IMR-90 (cell line): ENCODE results near the gene FADS2. TPM values are rescaled to one million over a fixed set of nuclear protein-coding genes. Genes with fewer than 3 reads are reported as not detected.

Experiments
- ATAC-seq: fragments of 200-7000 bp; cut with Tn5 transposase; 2 replicates; pipeline ENCODE4 v1.9.1; 2020; ENCODE audit warnings: low read depth, mild to moderate bottlenecking, moderate library complexity
- BruUV-seq: library from RNA; stranded (reverse); fragments of 400-500 nt; replicated peaks from 2 replicates; lab custom pipeline; 2021; lab: Mats Ljungman, UMichigan
- CTCF ChIA-PET: fragments of 300-600 bp; formaldehyde crosslinking; extraction: SDS; loops from one replicate; lab custom pipeline; 2021; ENCODE audit warnings: antibody characterized with exemption; lab: Yijun Ruan, JAX
- POLR2A ChIA-PET: fragments of 300-600 bp; sonication (Branson Sonifier 250); formaldehyde crosslinking; loops from one replicate; lab custom pipeline; 2022; ENCODE audit warnings: antibody characterized with exemption; ENCODE audit not compliant: unreplicated experiment; lab: Charles Lee
- DNase-seq: peaks from one replicate; pipeline ENCODE4 v3.0.0; 2013
- H2AFZ ChIP-seq: replicated peaks from 2 replicates; pipeline ENCODE3; 2013; ENCODE audit warnings: low read length, mild to moderate bottlenecking; ENCODE audit not compliant: poor library complexity
- H2AK5ac ChIP-seq: 2 replicates; pipeline ENCODE4 v1.6.1; 2013; ENCODE audit warnings: low read depth, low read length, inconsistent platforms
- H2AK9ac ChIP-seq: replicated peaks from 2 replicates; pipeline ENCODE3; 2013; ENCODE audit warnings: mild to moderate bottlenecking, low read depth, low read length, moderate library complexity; ENCODE audit not compliant: poor library complexity
- H2BK120ac ChIP-seq: 2 replicates; pipeline ENCODE4 v1.6.1; 2013; ENCODE audit warnings: low read depth, low read length, inconsistent platforms
- H2BK15ac ChIP-seq: 3 replicates; pipeline ENCODE4 v1.6.1; 2013; ENCODE audit warnings: low read depth, low read length, inconsistent platforms
- H2BK20ac ChIP-seq: 2 replicates; pipeline ENCODE4 v1.6.1; 2013; ENCODE audit warnings: low read depth, mild to moderate bottlenecking, inconsistent platforms, low read length, moderate library complexity
- H2BK5ac ChIP-seq: 2 replicates; pipeline ENCODE4 v1.6.1; 2013; ENCODE audit warnings: mild to moderate bottlenecking, low read depth, low read length, inconsistent platforms; ENCODE audit not compliant: poor library complexity, severe bottlenecking
- H3K14ac ChIP-seq: replicated peaks from 2 replicates; pipeline ENCODE4 v1.6.1; 2013; ENCODE audit warnings: low read depth, low read length, inconsistent platforms
- H3K18ac ChIP-seq: 2 replicates; pipeline ENCODE4 v1.6.1; 2013; ENCODE audit warnings: low read depth, low read length, control low read depth
- H3K23ac ChIP-seq: 2 replicates; pipeline ENCODE4 v1.6.1; 2013; ENCODE audit warnings: low read depth, low read length, inconsistent platforms
- H3K27ac ChIP-seq: 2 replicates; pipeline ENCODE4 v1.5.1; 2013; ENCODE audit warnings: mild to moderate bottlenecking, control low read depth, low read length; ENCODE audit not compliant: insufficient read depth
- H3K27me3 ChIP-seq: 2 replicates; pipeline ENCODE4 v1.6.1; 2013; ENCODE audit warnings: low read length; ENCODE audit not compliant: control insufficient read depth, insufficient read depth
- H3K36me3 ChIP-seq: 2 replicates; pipeline ENCODE4 v1.6.1; 2013; ENCODE audit warnings: low read length, mixed read lengths; ENCODE audit not compliant: control insufficient read depth, insufficient read depth
- H3K4ac ChIP-seq: 2 replicates; pipeline ENCODE4 v1.6.1; 2013; ENCODE audit warnings: low read depth, low read length, inconsistent platforms
- H3K4me1 ChIP-seq: 2 replicates; pipeline ENCODE4 v1.6.1; 2013; ENCODE audit warnings: low read length, mixed read lengths; ENCODE audit not compliant: control insufficient read depth, insufficient read depth
- H3K4me2 ChIP-seq: 2 replicates; pipeline ENCODE4 v1.6.1; 2013; ENCODE audit warnings: low read depth, mild to moderate bottlenecking, control low read depth, low read length, moderate library complexity
- H3K4me3 ChIP-seq: 2 replicates; pipeline ENCODE4 v1.5.1; 2013; ENCODE audit warnings: low read depth, mild to moderate bottlenecking, control low read depth, low read length, moderate library complexity; ENCODE audit not compliant: insufficient read depth
- H3K56ac ChIP-seq: 2 replicates; pipeline ENCODE4 v1.6.1; 2013; ENCODE audit warnings: low read length, inconsistent platforms; ENCODE audit not compliant: insufficient read depth; ENCODE audit errors: extremely low read depth
- H3K79me1 ChIP-seq, 2 experiments: 2 replicates each; pipeline ENCODE4 v1.6.1; 2013; ENCODE audit warnings: low read length in 2 of 2, inconsistent platforms in 1 of 2, low read depth in 1 of 2
- H3K9ac ChIP-seq: 2 replicates; pipeline ENCODE4 v1.6.1; 2013; ENCODE audit warnings: low read depth, low read length, control low read depth
- H3K9me1 ChIP-seq: 2 replicates; pipeline ENCODE4 v1.6.1; 2013; ENCODE audit warnings: low read length, inconsistent platforms; ENCODE audit not compliant: insufficient read depth
- H3K9me3 ChIP-seq: 2 replicates; pipeline ENCODE4 v1.6.1; 2013; ENCODE audit warnings: low read length; ENCODE audit not compliant: control insufficient read depth, insufficient read depth
- H4K20me1 ChIP-seq: 2 replicates; pipeline ENCODE4 v1.6.1; 2013; ENCODE audit warnings: low read length, inconsistent platforms; ENCODE audit not compliant: insufficient read depth
- H4K5ac ChIP-seq: 2 replicates; pipeline ENCODE4 v1.6.1; 2013; ENCODE audit warnings: mild to moderate bottlenecking, low read depth, low read length, control low read depth
- H4K8ac ChIP-seq, 2 experiments: 2 replicates each; pipeline ENCODE4 v1.6.1; 2013; ENCODE audit warnings: low read depth in 2 of 2, low read length in 2 of 2, control low read depth in 1 of 2, inconsistent platforms in 1 of 2
- H4K91ac ChIP-seq: 2 replicates; pipeline ENCODE4 v1.6.1; 2013; ENCODE audit warnings: low read depth, low read length, inconsistent platforms; ENCODE audit not compliant: insufficient read depth
- BHLHE40 ChIP-seq: fragments of 150-350 bp; IDR thresholded peaks from 2 replicates; pipeline ENCODE4 v1.6.1; 2016; ENCODE audit warnings: mild to moderate bottlenecking, low read depth, low read length
- CEBPB ChIP-seq: IDR thresholded peaks from 2 replicates; pipeline ENCODE4 v1.6.1; 2012; ENCODE audit warnings: low read depth, low read length, improper control_type of control experiment
- CHD1 ChIP-seq: IDR thresholded peaks from 2 replicates; pipeline ENCODE4 v1.6.1; 2012; ENCODE audit warnings: low read depth, low read length, improper control_type of control experiment
- FOS ChIP-seq: fragments of 150-350 bp; IDR thresholded peaks from 2 replicates; pipeline ENCODE4 v1.6.1; 2016; ENCODE audit warnings: low read depth, low read length
- MAZ ChIP-seq: IDR thresholded peaks from 2 replicates; pipeline ENCODE4 v1.6.1; 2012; ENCODE audit warnings: low read depth, mild to moderate bottlenecking, low read length, improper control_type of control experiment, moderate library complexity, borderline replicate concordance
- NFE2L2 ChIP-seq: fragments of 150-350 bp; IDR thresholded peaks from 2 replicates; pipeline ENCODE4 v1.6.1; 2016; ENCODE audit warnings: low read depth, mild to moderate bottlenecking, low read length
- POLR2A ChIP-seq: IDR thresholded peaks from 2 replicates; pipeline ENCODE4 v1.6.1; 2012; ENCODE audit warnings: mild to moderate bottlenecking, low read depth, low read length
- RAD21 ChIP-seq: IDR thresholded peaks from 2 replicates; pipeline ENCODE4 v1.6.1; 2012; ENCODE audit warnings: low read length, improper control_type of control experiment
- RCOR1 ChIP-seq: IDR thresholded peaks from 2 replicates; pipeline ENCODE4 v1.6.1; 2012; ENCODE audit warnings: mild to moderate bottlenecking, low read length, improper control_type of control experiment; ENCODE audit not compliant: insufficient replicate concordance
- RFX5 ChIP-seq: IDR thresholded peaks from 2 replicates; pipeline ENCODE4 v1.8.0; 2012; ENCODE audit warnings: low read depth, mild to moderate bottlenecking, low read length, moderate library complexity
- SMC3 ChIP-seq: fragments of 150-350 bp; IDR thresholded peaks from 2 replicates; pipeline ENCODE4 v1.6.1; 2016; ENCODE audit warnings: low read depth, mild to moderate bottlenecking, antibody characterized with exemption, low read length, moderate library complexity
- WGBS, 2 experiments: methylation state at CpG; one replicate each; pipeline versions ENCODE4 v1.1.5 to v1.1.7; 2013; ENCODE audit warnings: missing lambda C conversion rate in 2 of 2; ENCODE audit not compliant: insufficient read length in 1 of 2; ENCODE audit errors: extremely low coverage in 2 of 2; 5-methylcytosine and 5-hydroxymethylcytosine counted together
- dilution Hi-C: fragments of 300-500 bp; cut with HindIII; formaldehyde crosslinking; loops from one replicate; pipeline ENCODE4 v1.14.3; 2018; ENCODE audit warnings: low sequenced_read_pairs; ENCODE audit not compliant: unreplicated experiment
- in situ Hi-C: fragments of 300-500 bp; cut with MboI; formaldehyde crosslinking; loops from 3 replicates; pipeline ENCODE4 v1.14.3; 2019; ENCODE audit warnings: low sequenced_read_pairs, inconsistent platforms, mixed read lengths
- intact Hi-C: fragments of 100-400 bp; cut with micrococcal nuclease; formaldehyde crosslinking; loops from 2 replicates; pipeline ENCODE4 v1.10.0; 2022
- polyA plus RNA-seq, 3 experiments: library from polyadenylated mRNA; depleted of rRNA; stranded (reverse); fragments of >200 nt; gene quantifications; 2 replicates each; pipeline ENCODE4 v1.2.3, GENCODE V29; 2012; ENCODE audit warnings: low replicate concordance in 1 of 3
- total RNA-seq: library from RNA; depleted of rRNA; stranded (reverse); fragments of >200 nt; gene quantifications from 2 replicates; pipeline ENCODE4 v1.2.3, GENCODE V29; 2012
- TF ChIP-seq, protein P1 (sequence below): fragments of 150-350 bp; IDR thresholded peaks from 2 replicates; pipeline ENCODE4 v1.6.1; 2017; ENCODE audit warnings: mild to moderate bottlenecking, antibody characterized with exemption, low read length, low read depth
- TF ChIP-seq, protein P2 (sequence below): fragments of 150-350 bp; IDR thresholded peaks from 2 replicates; pipeline ENCODE4 v1.6.1; 2016; ENCODE audit warnings: low read depth, mild to moderate bottlenecking, low read length, moderate library complexity, borderline replicate concordance

The FADS2 gene
- total and polyA plus RNA-seq, 2 of the 4 experiments (the other 2 are of a cell fraction) = 33.3 to 88.4 TPM

DNA sequence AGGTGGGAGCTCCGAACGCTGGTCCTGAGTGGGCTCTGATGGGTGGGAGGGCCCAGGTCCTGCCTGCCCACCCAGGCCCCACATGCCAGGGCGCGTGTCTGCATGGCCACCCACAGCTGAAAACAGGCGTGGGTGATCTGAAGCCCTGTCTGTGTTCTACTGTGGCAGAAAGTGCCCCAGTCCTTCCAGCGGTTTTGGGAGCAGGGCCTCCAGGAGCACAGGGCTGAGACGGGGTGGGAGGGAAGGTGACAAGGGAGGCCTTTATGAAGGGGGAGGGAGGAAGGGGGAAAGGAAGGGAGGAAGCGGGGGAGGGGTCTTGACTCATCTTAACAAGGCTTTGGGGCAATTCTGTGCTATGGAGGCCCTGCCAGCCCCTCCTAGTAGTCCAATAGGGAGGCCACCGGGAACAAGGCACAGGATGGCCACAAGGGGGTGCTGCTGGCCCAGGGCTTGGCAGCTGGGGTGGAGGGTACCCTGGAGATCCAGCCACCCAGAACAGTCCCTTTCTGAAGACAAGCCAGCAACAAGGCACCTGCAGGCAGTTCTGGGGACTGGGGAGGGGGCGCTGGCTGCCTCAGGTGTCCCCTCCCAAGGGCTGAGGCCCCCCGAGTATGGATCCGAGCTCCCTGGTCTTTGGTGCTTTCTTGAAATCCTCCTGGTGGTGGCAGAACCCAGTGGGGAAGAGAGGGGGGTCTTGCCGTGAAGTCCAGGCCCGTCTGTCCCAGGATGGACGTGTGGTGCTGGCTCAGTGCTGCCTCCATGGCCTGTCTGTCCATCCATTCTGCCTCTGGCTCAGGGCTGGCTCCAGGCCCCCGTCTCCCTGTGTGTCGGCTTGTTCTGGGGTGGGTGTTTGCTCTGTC is 69.5 kb downstream of the FADS2 start:
- in situ Hi-C loops = loop anchor here (5.0 kb wide), 2 partner anchors 50 to 210 kb away; no protein-coding TSS in a partner anchor
- BruUV-seq = no TSS peak
- CTCF ChIA-PET = interaction anchor here (0.6 to 5.2 kb wide), 11 partner anchors 10 to 215 kb away, joined by 3 to 52 read pairs (median 3); partner anchors contain the start of gene BEST1
- TF ChIP-seq BHLHE40 (no peak), RCOR1 (no peak), SMC3 (peak; percentile 91), RFX5 (no peak), POLR2A (no peak), CHD1 (no peak), CEBPB (no peak), NFE2L2 (no peak), FOS (no peak), MAZ (peak; percentile 62; the same call in 1 of the 2 replicates), RAD21 (peak; percentile 91)
- TF ChIP-seq, protein P1, sequence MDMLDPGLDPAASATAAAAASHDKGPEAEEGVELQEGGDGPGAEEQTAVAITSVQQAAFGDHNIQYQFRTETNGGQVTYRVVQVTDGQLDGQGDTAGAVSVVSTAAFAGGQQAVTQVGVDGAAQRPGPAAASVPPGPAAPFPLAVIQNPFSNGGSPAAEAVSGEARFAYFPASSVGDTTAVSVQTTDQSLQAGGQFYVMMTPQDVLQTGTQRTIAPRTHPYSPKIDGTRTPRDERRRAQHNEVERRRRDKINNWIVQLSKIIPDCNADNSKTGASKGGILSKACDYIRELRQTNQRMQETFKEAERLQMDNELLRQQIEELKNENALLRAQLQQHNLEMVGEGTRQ = no peak
- TF ChIP-seq, protein P2, sequence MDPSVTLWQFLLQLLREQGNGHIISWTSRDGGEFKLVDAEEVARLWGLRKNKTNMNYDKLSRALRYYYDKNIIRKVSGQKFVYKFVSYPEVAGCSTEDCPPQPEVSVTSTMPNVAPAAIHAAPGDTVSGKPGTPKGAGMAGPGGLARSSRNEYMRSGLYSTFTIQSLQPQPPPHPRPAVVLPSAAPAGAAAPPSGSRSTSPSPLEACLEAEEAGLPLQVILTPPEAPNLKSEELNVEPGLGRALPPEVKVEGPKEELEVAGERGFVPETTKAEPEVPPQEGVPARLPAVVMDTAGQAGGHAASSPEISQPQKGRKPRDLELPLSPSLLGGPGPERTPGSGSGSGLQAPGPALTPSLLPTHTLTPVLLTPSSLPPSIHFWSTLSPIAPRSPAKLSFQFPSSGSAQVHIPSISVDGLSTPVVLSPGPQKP = no peak

More for the DNA sequence above, 69.5 kb downstream of the FADS2 start:
- Histone ChIP-seq H3K9ac (no peak overlapping the region), H4K8ac (no peak overlapping the region), H3K4me3 (no peak overlapping the region), H3K56ac (0 out of 2 replicates have a peak overlapping the region, but pooled peaks have one; percentile 1), H3K4ac (no peak overlapping the region), H2BK120ac (no peak overlapping the region), H3K18ac (no peak overlapping the region), H3K14ac (no peak overlapping the region), H2BK15ac (no peak overlapping the region), H3K36me3 (no peaks in the 10 kb centered on the region), H3K27ac (no peak overlapping the region), H4K91ac (no peak overlapping the region), H2BK20ac (no peak overlapping the region), H4K20me1 (no peaks in the 10 kb centered on the region), H2AK9ac (peak overlapping the region; percentile 85), H3K4me1 (peaks cover 3% of the 10 kb centered on the region; the same call in 1 of the 2 replicates), H3K9me3 (no peaks in the 10 kb centered on the region), H3K4me2 (no peak overlapping the region), H2AK5ac (peak overlapping the region; percentile 81), H3K9me1 (no peaks in the 10 kb centered on the region), H3K79me1 (no peaks in the 10 kb centered on the region), H2BK5ac (no peak overlapping the region), H2AFZ (peak overlapping the region; percentile 61), H3K27me3 (no peaks in the 10 kb centered on the region), H3K23ac (no peak overlapping the region), H4K5ac (no peak overlapping the region; the same call in 1 of the 2 replicates)
- peak; percentile 53 for DNase-seq
- intact Hi-C loops (loop anchor here (1.0 to 2.0 kb wide), 2 partner anchors 27 to 185 kb away; no protein-coding TSS in a partner anchor), dilution Hi-C loops (no loop called here)
- 73% methylated on average over 3 of the region's 17 CpGs; no CpG with 5 or more reads in 1 of the 2 experiments for WGBS, 2 experiments
- POLR2A ChIA-PET = interaction anchor here (0.6 kb wide), 1 partner anchor 64 kb away, joined by 4 read pairs; no protein-coding TSS in a partner anchor
- ATAC-seq = peak; percentile 75
